Inferior parietal cortex (tissue), 1 donor: ENCODE data around the gene UBAP1.
"Not testable (repeated sequence)": the region's sequence is repeated elsewhere in the genome, so short reads cannot be mapped to it uniquely, and the experiment has no call there.

ENCODE experiments used
- DNase-seq: peaks from one replicate; pipeline ENCODE4 v3.0.0-alpha.2; 2016; ENCODE audit errors: extremely low spot score

The UBAP1 gene

GRCh38 chr9:34259315-34259714 is 80.5 kb downstream of the UBAP1 start:
- DNase-seq: no peak

- no peak for DNase-seq
Measured at GRCh38 chr9:34262971-34263370, 84.1 kb downstream of the UBAP1 start.

- no peak for DNase-seq
Measured at GRCh38 chr9:34267660-34268059, 88.8 kb downstream of the UBAP1 start.

GRCh38 chr9:34271265-34272006 is 92.6 kb downstream of the UBAP1 start:
- no peak for DNase-seq

- DNase-seq: no peak
Measured at GRCh38 chr9:34272101-34272541, 93.3 kb downstream of the UBAP1 start.

- not testable (repeated sequence) for DNase-seq
Measured at GRCh38 chr9:34273588-34273987, 94.7 kb downstream of the UBAP1 start.

GRCh38 chr9:34275811-34276210 is 97.0 kb downstream of the UBAP1 start:
- no peak for DNase-seq

GRCh38 chr9:34276772-34277171 is 97.9 kb downstream of the UBAP1 start:
- no peak for DNase-seq

GRCh38 chr9:34279411-34279810 is 100.6 kb downstream of the UBAP1 start:
- DNase-seq: no peak

GRCh38 chr9:34282096-34282495 is 103.3 kb downstream of the UBAP1 start:
- DNase-seq: no peak

GRCh38 chr9:34289159-34289558 is 110.3 kb downstream of the UBAP1 start:
- no peak for DNase-seq

GRCh38 chr9:34291023-34291422 is 112.2 kb downstream of the UBAP1 start:
- DNase-seq: no peak

GRCh38 chr9:34291423-34291822 is 112.6 kb downstream of the UBAP1 start:
- DNase-seq: no peak

GRCh38 chr9:34292552-34292951 is 113.7 kb downstream of the UBAP1 start:
- no peak for DNase-seq

GRCh38 chr9:34301064-34301463 is 122.2 kb downstream of the UBAP1 start:
- DNase-seq: not testable (repeated sequence)
